ENCODE results near the gene C6orf118. TPM values are rescaled to one million over a fixed set of nuclear protein-coding genes. Genes with fewer than 3 reads are reported as not detected.
A peak's percentile ranks its signal among the peaks of the same experiment; 100 is the strongest.

C6orf118 gene
- total RNA-seq, 2 donors from 2014 or later: 0.57 TPM; not detected in 1

DNA sequence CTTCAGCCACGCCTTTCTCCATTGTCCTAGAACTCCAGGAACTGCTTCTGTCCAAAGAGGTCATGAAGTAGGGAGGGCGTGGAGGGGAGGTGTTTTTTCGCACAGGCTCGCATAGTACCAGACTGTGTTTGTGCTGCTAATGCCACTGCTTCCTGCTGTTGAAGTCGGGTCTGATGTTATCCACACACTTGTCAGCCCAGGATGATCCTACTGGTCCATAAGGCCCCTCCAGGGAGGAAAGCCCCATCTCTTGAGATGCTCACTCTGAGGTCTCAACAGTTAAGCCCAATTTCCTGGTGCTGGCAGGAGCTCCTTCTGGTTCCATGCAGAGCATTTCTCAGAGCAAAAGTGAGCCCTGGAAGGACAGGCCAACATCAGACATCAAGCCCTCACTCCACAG, 65.6 kb downstream of the C6orf118 start:
- 80% methylated on average over 5 of the region's 5 CpGs for WGBS
- intact Hi-C loops (cut with DNase I): no loop called here

DNA sequence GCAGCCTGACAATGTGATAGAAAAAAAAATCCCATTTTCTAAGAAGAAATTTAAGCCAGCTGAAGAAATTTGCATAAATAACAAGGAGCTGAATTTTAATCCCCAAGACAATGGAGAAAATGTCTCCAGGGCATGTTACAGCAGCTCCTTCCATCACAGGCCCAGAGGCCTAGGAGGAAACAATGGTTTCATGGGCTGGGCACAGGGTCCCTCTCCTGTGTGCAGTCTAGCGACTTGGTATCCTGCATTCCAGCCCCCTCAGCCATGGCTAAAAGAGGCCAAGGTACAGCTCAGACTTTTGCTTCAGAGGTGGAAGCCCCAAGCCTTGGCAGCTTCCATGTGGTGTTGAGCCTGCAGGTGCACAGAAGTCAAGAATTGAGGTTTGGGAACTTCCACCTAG, 73.1 kb downstream of the C6orf118 start:
- intact Hi-C loops (cut with DNase I): no loop called here
- Histone ChIP-seq H3K27ac (no peak overlapping the region), H3K4me3 (no peak overlapping the region), H3K36me3 (no peaks in the 10 kb centered on the region), H3K4me1 (replicated peaks) (no peaks in the 10 kb centered on the region), H3K9me3 (no peaks in the 10 kb centered on the region), H3K27me3 (replicated peaks; ENCODE audit: insufficient read depth) (no peaks in the 10 kb centered on the region)
- 94% methylated on average over 1 of the region's 1 CpG for WGBS
- DNase-seq (ENCODE audit: low spot score): no peak
- TF ChIP-seq POLR2AphosphoS5 (IDR thresholded peaks at IDR 0.05): no peak
- TF ChIP-seq POLR2A (IDR thresholded peaks at IDR 0.05): no peak
- TF ChIP-seq, protein P1, sequence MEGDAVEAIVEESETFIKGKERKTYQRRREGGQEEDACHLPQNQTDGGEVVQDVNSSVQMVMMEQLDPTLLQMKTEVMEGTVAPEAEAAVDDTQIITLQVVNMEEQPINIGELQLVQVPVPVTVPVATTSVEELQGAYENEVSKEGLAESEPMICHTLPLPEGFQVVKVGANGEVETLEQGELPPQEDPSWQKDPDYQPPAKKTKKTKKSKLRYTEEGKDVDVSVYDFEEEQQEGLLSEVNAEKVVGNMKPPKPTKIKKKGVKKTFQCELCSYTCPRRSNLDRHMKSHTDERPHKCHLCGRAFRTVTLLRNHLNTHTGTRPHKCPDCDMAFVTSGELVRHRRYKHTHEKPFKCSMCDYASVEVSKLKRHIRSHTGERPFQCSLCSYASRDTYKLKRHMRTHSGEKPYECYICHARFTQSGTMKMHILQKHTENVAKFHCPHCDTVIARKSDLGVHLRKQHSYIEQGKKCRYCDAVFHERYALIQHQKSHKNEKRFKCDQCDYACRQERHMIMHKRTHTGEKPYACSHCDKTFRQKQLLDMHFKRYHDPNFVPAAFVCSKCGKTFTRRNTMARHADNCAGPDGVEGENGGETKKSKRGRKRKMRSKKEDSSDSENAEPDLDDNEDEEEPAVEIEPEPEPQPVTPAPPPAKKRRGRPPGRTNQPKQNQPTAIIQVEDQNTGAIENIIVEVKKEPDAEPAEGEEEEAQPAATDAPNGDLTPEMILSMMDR (IDR thresholded peaks at IDR 0.05): no peak

More for the DNA sequence above, 65.6 kb downstream of the C6orf118 start:
- Histone ChIP-seq H3K4me1 (replicated peaks) (no peaks in the 10 kb centered on the region), H3K4me3 (no peak overlapping the region), H3K9me3 (no peaks in the 10 kb centered on the region), H3K36me3 (no peaks in the 10 kb centered on the region), H3K27ac (no peak overlapping the region), H3K27me3 (replicated peaks; ENCODE audit: insufficient read depth) (no peaks in the 10 kb centered on the region)
- no peak for DNase-seq (ENCODE audit: low spot score)
- TF ChIP-seq POLR2A (IDR thresholded peaks at IDR 0.05): no peak
- TF ChIP-seq, protein P1 (IDR thresholded peaks at IDR 0.05): no peak
- TF ChIP-seq POLR2AphosphoS5 (IDR thresholded peaks at IDR 0.05): no peak

DNA sequence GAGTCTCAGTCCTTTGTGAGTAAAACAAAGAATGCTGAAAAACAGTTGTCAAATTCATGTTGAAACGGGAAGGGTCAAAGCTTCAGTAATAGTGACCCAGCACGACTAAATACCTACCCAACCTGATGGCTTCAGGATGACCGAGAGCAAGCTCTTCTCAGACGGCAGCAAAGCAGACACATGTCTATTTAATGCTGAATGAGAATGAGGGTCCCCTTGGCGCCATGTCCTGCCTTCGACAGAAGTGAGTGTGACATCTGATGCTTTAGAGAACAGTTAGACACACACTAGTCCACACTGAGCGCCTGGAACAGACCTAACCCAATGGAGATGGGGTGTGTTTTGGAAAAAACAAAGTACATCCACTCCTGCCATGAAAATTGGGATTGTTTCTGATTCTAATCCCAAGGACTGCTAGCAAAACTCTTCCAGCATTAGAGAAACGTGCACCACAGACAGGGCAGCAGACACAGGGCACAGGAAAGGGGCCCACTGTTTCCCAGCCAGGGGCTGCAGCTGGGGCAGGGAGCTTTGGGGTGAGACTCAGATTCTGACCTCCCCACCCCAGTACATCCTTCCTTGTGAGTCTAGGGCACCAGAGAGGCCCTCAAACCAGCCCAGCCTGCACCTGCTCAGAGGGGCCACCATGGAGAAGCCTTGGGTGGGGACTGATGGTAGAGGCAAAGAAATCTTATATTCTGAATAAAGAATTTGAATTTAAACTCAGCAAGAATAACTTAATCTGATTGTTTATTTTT, 76.5 kb downstream of the C6orf118 start:
- 67% methylated on average over 8 of the region's 8 CpGs for whole genome bisulfite sequencing
- intact Hi-C loops (cut with DNase I): no loop called here
- TF ChIP-seq POLR2A (IDR thresholded peaks at IDR 0.05): no peak
- TF ChIP-seq, protein P1 (IDR thresholded peaks at IDR 0.05): no peak
- no peak for TF ChIP-seq POLR2AphosphoS5 (IDR thresholded peaks at IDR 0.05)
- Histone ChIP-seq H3K27ac (no peak overlapping the region), H3K36me3 (no peaks in the 10 kb centered on the region), H3K4me3 (no peak overlapping the region), H3K4me1 (replicated peaks) (no peaks in the 10 kb centered on the region), H3K27me3 (replicated peaks; ENCODE audit: insufficient read depth) (no peaks in the 10 kb centered on the region), H3K9me3 (no peaks in the 10 kb centered on the region)
- no peak for DNase-seq (ENCODE audit: low spot score)

DNA sequence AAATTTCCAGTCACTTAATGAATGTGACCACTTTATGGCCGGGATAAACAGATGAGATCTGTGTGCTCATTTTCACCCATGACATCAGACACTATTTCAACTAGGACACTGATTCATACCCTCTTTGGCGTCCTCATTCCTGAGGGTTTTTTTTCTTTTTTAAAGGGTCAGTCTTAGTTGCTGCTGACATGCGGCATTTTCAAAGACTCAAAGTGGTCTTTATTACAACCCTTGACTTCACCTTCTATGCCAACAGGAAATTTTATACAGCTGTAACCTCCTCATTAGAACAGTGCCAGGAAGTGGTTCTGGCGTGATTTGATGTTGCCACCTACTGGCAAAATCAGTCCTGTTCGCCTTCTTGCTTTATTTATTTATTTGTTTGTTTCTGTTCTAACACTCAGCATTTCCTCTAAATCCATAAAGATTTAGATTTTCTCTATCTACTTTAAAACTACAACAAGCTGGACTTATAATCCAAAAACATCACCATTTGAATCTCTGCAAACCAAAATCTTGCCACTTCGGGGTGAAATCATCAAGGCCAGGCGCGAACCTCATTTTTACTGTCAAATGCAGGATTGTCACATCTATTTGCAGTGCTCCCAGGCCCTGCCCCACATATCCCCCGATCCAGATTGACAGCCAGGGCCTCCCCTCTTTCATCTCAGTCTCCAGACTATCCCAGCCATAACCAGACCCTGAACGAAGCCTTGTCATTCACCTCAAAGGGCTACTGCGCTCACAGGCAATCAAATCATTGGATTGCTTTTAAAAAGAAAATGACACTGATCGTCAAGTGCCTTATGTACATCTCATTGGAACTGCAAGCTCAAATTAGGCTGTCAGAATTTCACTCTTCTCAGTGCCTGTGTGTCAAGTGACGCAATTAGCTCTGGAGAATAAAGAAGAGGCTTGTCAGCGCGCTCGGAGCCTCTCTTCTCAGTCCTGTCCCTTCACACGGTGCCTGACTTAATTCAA, 77.5 kb downstream of the C6orf118 start:
- H3K4me3 ChIP-seq: no peak overlapping the region
- TF ChIP-seq, protein P1 (IDR thresholded peaks at IDR 0.05): peak in 1 of 4 experiments; percentile 40
- TF ChIP-seq POLR2A (IDR thresholded peaks at IDR 0.05) (no peak), POLR2AphosphoS5 (IDR thresholded peaks at IDR 0.05) (no peak)
- WGBS: 52% methylated on average over 17 of the region's 17 CpGs
- no peak for DNase-seq (ENCODE audit: low spot score)
- no peak overlapping the region for H3K27ac ChIP-seq
- no peaks in the 10 kb centered on the region for H3K27me3 ChIP-seq (replicated peaks; ENCODE audit: insufficient read depth)
- H3K4me1 ChIP-seq (replicated peaks): no peaks in the 10 kb centered on the region
- intact Hi-C loops (cut with DNase I): no loop called here
- H3K9me3 ChIP-seq: no peaks in the 10 kb centered on the region
- H3K36me3 ChIP-seq: no peaks in the 10 kb centered on the region

Data from prostate gland (tissue), 2 donors.